CD4-positive, CD25-positive, alpha-beta regulatory T cell (primary cell): ENCODE results near the gene TRUB2. TPM values are rescaled to one million over a fixed set of nuclear protein-coding genes. Genes with fewer than 3 reads are reported as not detected.
A peak's percentile ranks its signal among the peaks of the same experiment; 100 is the strongest.
"Not testable (repeated sequence)": the region's sequence is repeated elsewhere in the genome, so short reads cannot be mapped to it uniquely, and the experiment has no call there.

Experiments
- ATAC-seq, 2 donors: fragments of 150-1000 bp; cut with Tn5 transposase; one replicate each; pipeline ENCODE4 v1.10.0; 2021; ENCODE audit warnings: low read depth in 2 of 2, moderate number of reproducible peaks in 2 of 2, moderate library complexity in 1 of 2
- DNase-seq, 3 donors: peaks; one replicate each; pipeline versions ENCODE4 v3.0.0 to v3.0.0-alpha.2; 2012 to 2022; ENCODE audit warnings: mixed read lengths in 1 of 3
- H3K27ac ChIP-seq: one replicate; pipeline ENCODE4 v1.7.0; 2013; ENCODE audit warnings: mild to moderate bottlenecking, low read length; ENCODE audit not compliant: insufficient read depth, poor library complexity, severe bottlenecking
- H3K27me3 ChIP-seq: one replicate; pipeline ENCODE4 v1.7.0; 2013; ENCODE audit warnings: low read length; ENCODE audit not compliant: control insufficient read depth, insufficient read depth
- H3K36me3 ChIP-seq: one replicate; pipeline ENCODE4 v1.7.0; 2013; ENCODE audit warnings: mild to moderate bottlenecking, low read length, moderate library complexity; ENCODE audit not compliant: control insufficient read depth, insufficient read depth
- H3K4me1 ChIP-seq: 2 replicates; pipeline ENCODE4 v1.7.0; 2013; ENCODE audit warnings: mild to moderate bottlenecking, low read length; ENCODE audit not compliant: insufficient read depth, control insufficient read depth, poor library complexity, severe bottlenecking
- H3K4me3 ChIP-seq: one replicate; pipeline ENCODE4 v1.7.0; 2013; ENCODE audit warnings: low read depth, mild to moderate bottlenecking, low read length, moderate library complexity
- H3K9me3 ChIP-seq, 2 experiments: 1 replicate in 1 of 2; 2 replicates in 1 of 2; pipeline ENCODE4 v1.7.0; 2013; ENCODE audit warnings: low read length in 2 of 2, mild to moderate bottlenecking in 1 of 2, moderate library complexity in 1 of 2; ENCODE audit not compliant: control insufficient read depth in 2 of 2
- H3K27ac Mint-ChIP-seq, 3 donors: one replicate each; pipeline ENCODE4 v1.8.0; 2020 to 2022; ENCODE audit warnings: mild to moderate bottlenecking in 3 of 3, mixed read lengths in 3 of 3, moderate library complexity in 2 of 3
- H3K27me3 Mint-ChIP-seq: one replicate; pipeline ENCODE4 v1.8.0; 2022; ENCODE audit warnings: mild to moderate bottlenecking, mixed read lengths
- H3K36me3 Mint-ChIP-seq: one replicate; pipeline ENCODE4 v1.8.0; 2020; ENCODE audit warnings: mixed read lengths
- H3K4me1 Mint-ChIP-seq, 4 donors: one replicate each; pipeline ENCODE4 v1.8.0; 2020 to 2022; ENCODE audit warnings: mixed read lengths in 4 of 4, mild to moderate bottlenecking in 1 of 4
- H3K4me3 Mint-ChIP-seq, 4 donors: one replicate each; pipeline ENCODE4 v1.8.0; 2020 to 2022; ENCODE audit warnings: mild to moderate bottlenecking in 4 of 4, mixed read lengths in 4 of 4, moderate library complexity in 3 of 4
- H3K9me3 Mint-ChIP-seq, 7 donors: one replicate each; pipeline ENCODE4 v1.8.0; 2020 to 2022; ENCODE audit warnings: mixed read lengths in 7 of 7, mild to moderate bottlenecking in 3 of 7, moderate library complexity in 2 of 7
- polyA plus RNA-seq, 4 donors: library from polyadenylated mRNA; unstranded; fragments of 300-500 nt; fragmentation: Illumina TruSeq; gene quantifications; one replicate each; pipeline ENCODE4 v1.2.3, GENCODE V29; 2021
- total RNA-seq: library from RNA; stranded (reverse); gene quantifications from one replicate; pipeline ENCODE4 v1.2.3, GENCODE V29; 2022

Gene TRUB2
- total and polyA plus RNA-seq, 5 donors from 2014 or later: 8.2 to 26.8 (median 23.5) TPM

- Mint-ChIP-seq H3K4me3 (no peak overlapping the region), H3K4me1 (peaks cover 3 to 14% (median 6%) of the 10 kb centered on the region in 4 donors)
- ATAC-seq: no peak
Observed at GRCh38 chr9:128282500-128282899, 39.7 kb downstream of the TRUB2 start.

GRCh38 chr9:128280084-128280622 lies 42.1 kb downstream of the TRUB2 start:
- Mint-ChIP-seq H3K27me3 (no peaks in the 10 kb centered on the region), H3K4me1 (peaks cover 12 to 32% (median 17%) of the 10 kb centered on the region in 4 donors), H3K27ac (no peak overlapping the region), H3K36me3 (peaks cover 9% of the 10 kb centered on the region), H3K4me3 (peak overlapping the region in 2 of 4 donors; percentile 14 to 91), H3K9me3 (peaks cover 0 to 2% (median 0%) of the 10 kb centered on the region in 7 donors)
- Histone ChIP-seq H3K4me1 (peaks cover 12% of the 10 kb centered on the region), H3K27ac (no peak overlapping the region), H3K36me3 (no peaks in the 10 kb centered on the region), H3K4me3 (no peak overlapping the region), H3K9me3 (no peaks in the 10 kb centered on the region), H3K27me3 (no peaks in the 10 kb centered on the region)
- ATAC-seq (no peak), DNase-seq (no peak)

More at GRCh38 chr9:128282500-128282899, 39.7 kb downstream of the TRUB2 start:
- Histone ChIP-seq H3K36me3 (no peaks in the 10 kb centered on the region), H3K9me3 (no peaks in the 10 kb centered on the region), H3K27me3 (no peaks in the 10 kb centered on the region), H3K27ac (no peak overlapping the region), H3K4me3 (no peak overlapping the region), H3K4me1 (no peaks in the 10 kb centered on the region)
- Mint-ChIP-seq H3K27me3 (no peaks in the 10 kb centered on the region), H3K9me3 (peaks cover 0 to 2% (median 0%) of the 10 kb centered on the region in 7 donors), H3K27ac (no peak overlapping the region), H3K36me3 (peaks cover 13% of the 10 kb centered on the region)
- no peak for DNase-seq

- not testable (repeated sequence) for DNase-seq, H3K36me3 Mint-ChIP-seq, H3K9me3 Mint-ChIP-seq, H3K27ac ChIP-seq, H3K36me3 ChIP-seq, H3K27me3 ChIP-seq, H3K27me3 Mint-ChIP-seq, ATAC-seq, H3K9me3 ChIP-seq, H3K4me3 ChIP-seq
- Mint-ChIP-seq H3K27ac (peak overlapping the region in 2 of 3 donors; percentile 33 to 60), H3K4me1 (peaks cover 12 to 40% (median 22%) of the 10 kb centered on the region in 4 donors), H3K4me3 (peak overlapping the region in 3 of 4 donors; percentile 22 to 91 (median 86))
- H3K4me1 ChIP-seq: peaks cover 20% of the 10 kb centered on the region
Observed at GRCh38 chr9:128279088-128280073, 42.9 kb downstream of the TRUB2 start.

GRCh38 chr9:128276574-128277270 lies 45.5 kb downstream of the TRUB2 start:
- peaks cover 9% of the 10 kb centered on the region for H3K36me3 Mint-ChIP-seq
- H3K9me3 ChIP-seq: no peaks in the 10 kb centered on the region
- peaks cover 4% of the 10 kb centered on the region for H3K27me3 Mint-ChIP-seq
- H3K27ac Mint-ChIP-seq: peak overlapping the region; percentile 96 to 98 (median 98)
- ATAC-seq: no peak
- peaks cover 20% of the 10 kb centered on the region for H3K4me1 ChIP-seq
- H3K9me3 Mint-ChIP-seq: peaks cover 0 to 2% (median 0%) of the 10 kb centered on the region in 7 donors
- H3K36me3 ChIP-seq: peaks cover 7% of the 10 kb centered on the region
- H3K27ac ChIP-seq: peak overlapping the region; percentile 82
- peak overlapping the region; percentile 71 for H3K4me3 ChIP-seq
- H3K4me3 Mint-ChIP-seq: peak overlapping the region; percentile 97 to 99 (median 98)
- peaks cover 12 to 50% (median 31%) of the 10 kb centered on the region in 4 donors for H3K4me1 Mint-ChIP-seq
- no peak for DNase-seq
- H3K27me3 ChIP-seq: no peaks in the 10 kb centered on the region

- H3K4me3 Mint-ChIP-seq: peak within 1 kb of the TSS; percentile 97 to 99 (median 98)
- peak within 1 kb of the TSS; percentile 82 for H3K27ac ChIP-seq
- peaks cover 0 to 2% (median 0%) of the 10 kb centered on the region in 7 donors for H3K9me3 Mint-ChIP-seq
- peaks cover 6 to 52% (median 32%) of the 10 kb centered on the region in 4 donors for H3K4me1 Mint-ChIP-seq
- H3K27me3 ChIP-seq: no peaks in the 10 kb centered on the region
- H3K27me3 Mint-ChIP-seq: peaks cover 4% of the 10 kb centered on the region
- peaks cover 15% of the 10 kb centered on the region for H3K36me3 Mint-ChIP-seq
- peak within 1 kb of the TSS; percentile 96 to 98 (median 98) for H3K27ac Mint-ChIP-seq
- peaks cover 20% of the 10 kb centered on the region for H3K4me1 ChIP-seq
- DNase-seq (peak; percentile 99 to 100 (median 100)), ATAC-seq (peak; percentile 98)
- peaks cover 7% of the 10 kb centered on the region for H3K36me3 ChIP-seq
- peak within 1 kb of the TSS; percentile 83 for H3K4me3 ChIP-seq
- H3K9me3 ChIP-seq: no peaks in the 10 kb centered on the region
Observed at GRCh38 chr9:128276008-128276573, 46.2 kb downstream of the TRUB2 start, which contains the start of gene SWI5. SWI5 (plus strand) TSS chr9:128276276.

GRCh38 chr9:128275198-128276007 lies 46.8 kb downstream of the TRUB2 start, which contains the start of gene GOLGA2:
GOLGA2 (minus strand) TSS chr9:128276007; CDS start chr9:128275976, 31 bp downstream.
- peaks cover 16% of the 10 kb centered on the region for H3K36me3 Mint-ChIP-seq
- peaks cover 4% of the 10 kb centered on the region for H3K27me3 Mint-ChIP-seq
- H3K4me3 ChIP-seq: peak within 1 kb of the TSS; percentile 83
- DNase-seq (peak in 1 of 3 donors; percentile 14), ATAC-seq (peak; percentile 50 to 52)
- H3K4me1 ChIP-seq: peaks cover 20% of the 10 kb centered on the region
- H3K9me3 ChIP-seq: no peaks in the 10 kb centered on the region
- H3K27ac ChIP-seq: peak within 1 kb of the TSS; percentile 82
- H3K4me1 Mint-ChIP-seq: peaks cover 6 to 52% (median 32%) of the 10 kb centered on the region in 4 donors
- H3K4me3 Mint-ChIP-seq: peak within 1 kb of the TSS; percentile 97 to 99 (median 98)
- H3K9me3 Mint-ChIP-seq: peaks cover 0 to 2% (median 0%) of the 10 kb centered on the region in 7 donors
- peaks cover 7% of the 10 kb centered on the region for H3K36me3 ChIP-seq
- peak within 1 kb of the TSS; percentile 96 to 98 (median 98) for H3K27ac Mint-ChIP-seq
- H3K27me3 ChIP-seq: no peaks in the 10 kb centered on the region
